GM13976 (cell line): ENCODE measurements around the gene IDH3G.

Experiments used
- DNase-seq: peaks from one replicate; pipeline ENCODE4 v3.0.0; 2012; ENCODE audit warnings: low spot score
- CTCF ChIP-seq: IDR thresholded peaks from 2 replicates; pipeline ENCODE4 v1.5.1; 2012; ENCODE audit warnings: borderline replicate concordance, mild to moderate bottlenecking; ENCODE audit not compliant: insufficient read depth; ENCODE audit errors: extremely low read depth, missing control alignments, control extremely low read depth
- in situ Hi-C: fragments of 300-500 bp; cut with MboI; formaldehyde crosslinking; loops from one replicate; pipeline ENCODE4 v1.12.0; 2022; ENCODE audit warnings: low sequenced_read_pairs, mixed read lengths, inconsistent platforms; ENCODE audit not compliant: unreplicated experiment

IDH3G gene

GRCh38 chrX:153793291-153793690 lies 884 bp downstream of the IDH3G start:
- no peak for DNase-seq
- in situ Hi-C loops = no loop called here
- no peak for TF ChIP-seq CTCF

- in situ Hi-C loops = no loop called here
- TF ChIP-seq CTCF = no peak
- no peak for DNase-seq
These were observed 1.8 kb downstream of the IDH3G start for GRCh38 chrX:153792368-153792767.

- no peak for TF ChIP-seq CTCF
- no peak for DNase-seq
- in situ Hi-C loops = no loop called here
These were observed 2.9 kb downstream of the IDH3G start for GRCh38 chrX:153791104-153791852.

- no peak for TF ChIP-seq CTCF
- no peak for DNase-seq
These were observed 4.5 kb downstream of the IDH3G start for GRCh38 chrX:153789654-153790053.

GRCh38 chrX:153786669-153787068 lies 7.5 kb downstream of the IDH3G start:
- DNase-seq = no peak
- TF ChIP-seq CTCF = no peak
- in situ Hi-C loops = no loop called here

More at GRCh38 chrX:153789654-153790053, 4.5 kb downstream of the IDH3G start:
- in situ Hi-C loops = no loop called here

DNA sequence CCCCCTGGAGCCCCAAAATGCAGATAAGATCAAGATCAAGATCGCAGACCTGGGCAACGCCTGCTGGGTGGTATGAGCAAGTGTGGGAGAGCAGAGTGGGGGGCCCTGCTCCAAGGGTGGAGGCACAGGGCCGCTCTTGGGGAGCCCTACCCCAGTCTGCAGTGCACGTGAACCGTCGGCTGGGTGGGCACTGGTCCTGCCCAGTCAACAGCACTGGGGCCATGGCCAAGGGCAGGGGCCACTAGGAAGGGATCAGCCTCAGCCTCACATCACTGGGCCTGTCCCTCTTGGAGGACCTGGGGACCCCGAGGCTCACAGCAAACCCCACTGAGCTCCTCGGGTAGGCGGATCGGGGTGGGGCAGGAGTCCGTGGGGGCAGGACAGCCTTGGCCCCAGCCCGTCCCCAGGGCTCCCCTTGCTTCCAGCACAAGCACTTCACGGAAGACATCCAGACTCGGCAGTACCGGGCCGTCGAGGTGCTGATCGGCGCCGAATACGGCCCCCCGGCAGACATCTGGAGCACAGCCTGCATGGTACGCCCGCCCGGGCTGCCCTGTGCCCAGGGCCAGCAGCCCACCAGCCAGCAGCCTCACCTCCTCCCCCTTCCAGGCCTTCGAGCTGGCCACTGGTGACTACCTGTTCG lies 9.7 kb downstream of the IDH3G start:
- in situ Hi-C loops = no loop called here
- TF ChIP-seq CTCF = no peak
- no peak for DNase-seq
